Endodermal cell (in vitro differentiated cells): ENCODE data around the gene ZC3H7A. TPM values are rescaled to one million over a fixed set of nuclear protein-coding genes. Genes with fewer than 3 reads are reported as not detected.

Experiments used
- DNase-seq: peaks from one replicate; pipeline ENCODE4 v3.0.0-alpha.2; 2017
- H3K27ac ChIP-seq: 2 replicates; pipeline ENCODE4 v1.5.1; 2013; ENCODE audit warnings: mild to moderate bottlenecking, low read depth, low read length, moderate library complexity
- H3K27me3 ChIP-seq: 2 replicates; pipeline ENCODE4 v1.6.1; 2013; ENCODE audit warnings: mild to moderate bottlenecking, low read length, moderate library complexity; ENCODE audit not compliant: insufficient read depth, control insufficient read depth, poor library complexity, severe bottlenecking
- H3K36me3 ChIP-seq: 2 replicates; pipeline ENCODE4 v1.7.0; 2013; ENCODE audit warnings: mild to moderate bottlenecking, low read length, moderate library complexity; ENCODE audit not compliant: control insufficient read depth, insufficient read depth
- H3K4me1 ChIP-seq: one replicate; pipeline ENCODE4 v1.7.0; 2013; ENCODE audit warnings: low read length; ENCODE audit not compliant: control insufficient read depth, insufficient read depth
- H3K4me3 ChIP-seq: 2 replicates; pipeline ENCODE4 v1.5.1; 2013; ENCODE audit warnings: mild to moderate bottlenecking, low read length, moderate library complexity
- H3K9ac ChIP-seq: 2 replicates; pipeline ENCODE4 v1.6.1; 2013; ENCODE audit warnings: mild to moderate bottlenecking, low read length, moderate library complexity; ENCODE audit not compliant: poor library complexity, severe bottlenecking; ENCODE audit errors: extremely low read depth
- H3K9me3 ChIP-seq: 2 replicates; pipeline ENCODE4 v1.6.1; 2013; ENCODE audit warnings: mild to moderate bottlenecking, low read length, moderate library complexity; ENCODE audit not compliant: control insufficient read depth
- H3K27ac Mint-ChIP-seq: 2 replicates; pipeline ENCODE4 v1.8.0; 2020; ENCODE audit warnings: mixed read lengths
- H3K27me3 Mint-ChIP-seq: 2 replicates; pipeline ENCODE4 v1.8.0; 2021; ENCODE audit warnings: mild to moderate bottlenecking, mixed read lengths; ENCODE audit not compliant: insufficient read depth
- H3K36me3 Mint-ChIP-seq: 2 replicates; pipeline ENCODE4 v1.8.0; 2020; ENCODE audit warnings: low read depth, mixed read lengths
- H3K4me1 Mint-ChIP-seq: 2 replicates; pipeline ENCODE4 v1.8.0; 2020; ENCODE audit warnings: mixed read lengths
- H3K4me3 Mint-ChIP-seq: 2 replicates; pipeline ENCODE4 v1.8.0; 2020; ENCODE audit warnings: mild to moderate bottlenecking, moderate library complexity, mixed read lengths
- H3K9me3 Mint-ChIP-seq: 2 replicates; pipeline ENCODE4 v1.8.0; 2020; ENCODE audit warnings: mild to moderate bottlenecking, mixed read lengths
- CTCF ChIP-seq: fragments of 200-600 bp; sonication (generic); conservative IDR thresholded peaks from 2 replicates; pipeline ENCODE4 v1.5.0; 2021; ENCODE audit warnings: antibody characterized with exemption, mild to moderate bottlenecking
- WGBS, 2 experiments: methylation state at CpG; one replicate each; pipeline versions ENCODE4 v1.1.5 to v1.1.7; 2013; ENCODE audit warnings: missing lambda C conversion rate in 2 of 2, mixed read lengths in 1 of 2; ENCODE audit not compliant: insufficient coverage in 1 of 2, insufficient read length in 1 of 2; 5-methylcytosine and 5-hydroxymethylcytosine counted together
- total RNA-seq, 2 donors: library from RNA; stranded (reverse); fragmentation: NEBNext Ultra II Directional in 1 of 2; extraction: Animal tissue kit (Norgen Biotek cat#: 25700) in 1 of 2; gene quantifications; 2 replicates in 1 of 2; 3 replicates in 1 of 2; pipeline ENCODE4 v1.2.1, GENCODE V29; 2021

The ZC3H7A gene
- total RNA-seq, 2 donors from 2014 or later: 37.7 to 38.5 TPM

- Histone ChIP-seq H3K27me3 (no peaks in the 10 kb centered on the region), H3K9ac (no peak overlapping the region), H3K4me3 (no peak overlapping the region), H3K27ac (no peak overlapping the region), H3K36me3 (peaks cover 28% of the 10 kb centered on the region), H3K9me3 (no peaks in the 10 kb centered on the region), H3K4me1 (peaks cover 11% of the 10 kb centered on the region)
- 81 to 90% methylated on average over 3 to 4 of the region's 5 CpGs for WGBS, 2 experiments
- Mint-ChIP-seq H3K27me3 (no peaks in the 10 kb centered on the region), H3K36me3 (peaks cover 14% of the 10 kb centered on the region), H3K4me1 (peaks cover 26% of the 10 kb centered on the region), H3K9me3 (no peaks in the 10 kb centered on the region), H3K4me3 (no peak overlapping the region), H3K27ac (peak overlapping the region; percentile 26)
- DNase-seq: no peak
- no peak for TF ChIP-seq CTCF
These were observed 13.6 kb downstream of the ZC3H7A start for GRCh38 chr16:11783319-11784037.

GRCh38 chr16:11781773-11782172 lies 15.3 kb downstream of the ZC3H7A start:
- TF ChIP-seq CTCF: no peak
- peak overlapping the region; percentile 40 for H3K27ac ChIP-seq
- H3K4me3 Mint-ChIP-seq: no peak overlapping the region

GRCh38 chr16:11780991-11781680 lies 15.9 kb downstream of the ZC3H7A start:
- TF ChIP-seq CTCF: no peak
- Histone ChIP-seq H3K9me3 (no peaks in the 10 kb centered on the region), H3K9ac (no peak overlapping the region), H3K27me3 (no peaks in the 10 kb centered on the region), H3K36me3 (peaks cover 51% of the 10 kb centered on the region), H3K4me1 (peaks cover 9% of the 10 kb centered on the region), H3K4me3 (no peak overlapping the region), H3K27ac (peak overlapping the region; percentile 28)
- H3K36me3 Mint-ChIP-seq: peaks cover 21% of the 10 kb centered on the region
- no peaks in the 10 kb centered on the region for H3K9me3 Mint-ChIP-seq
- DNase-seq: no peak
- WGBS, 2 experiments: 92 to 96% methylated on average over 4 of the region's 4 CpGs
- H3K4me3 Mint-ChIP-seq: no peak overlapping the region
- H3K27ac Mint-ChIP-seq: peak overlapping the region; percentile 0
- H3K27me3 Mint-ChIP-seq: no peaks in the 10 kb centered on the region
- H3K4me1 Mint-ChIP-seq: peaks cover 14% of the 10 kb centered on the region

More at GRCh38 chr16:11781773-11782172, 15.3 kb downstream of the ZC3H7A start:
- Mint-ChIP-seq H3K27ac (peak overlapping the region; percentile 42), H3K4me1 (peaks cover 21% of the 10 kb centered on the region), H3K27me3 (no peaks in the 10 kb centered on the region), H3K9me3 (no peaks in the 10 kb centered on the region), H3K36me3 (peaks cover 18% of the 10 kb centered on the region)
- DNase-seq: no peak
- no peaks in the 10 kb centered on the region for H3K9me3 ChIP-seq
- peaks cover 11% of the 10 kb centered on the region for H3K4me1 ChIP-seq
- H3K9ac ChIP-seq: no peak overlapping the region
- WGBS, 2 experiments: 81 to 91% methylated on average over 3 to 5 of the region's 5 CpGs
- no peaks in the 10 kb centered on the region for H3K27me3 ChIP-seq
- no peak overlapping the region for H3K4me3 ChIP-seq
- H3K36me3 ChIP-seq: peaks cover 44% of the 10 kb centered on the region
